GM23338 (cell line): ENCODE results near the gene CEACAM18. TPM values are rescaled to one million over a fixed set of nuclear protein-coding genes. Genes with fewer than 3 reads are reported as not detected.

Experiments
- ATAC-seq: fragments of 200-7000 bp; cut with Tn5 transposase; 3 replicates; pipeline ENCODE4 v1.9.1; 2020
- DNase-seq: peaks from one replicate; pipeline ENCODE4 v3.0.0-alpha.2; 2015; ENCODE audit warnings: low spot score
- H2AFZ ChIP-seq: fragments of 200-600 bp; sonication (generic); 2 replicates; pipeline ENCODE4 v1.8.0; 2016; ENCODE audit warnings: antibody characterized with exemption, mild to moderate bottlenecking, moderate library complexity
- H3F3A ChIP-seq: fragments of 200-600 bp; sonication (generic); replicated peaks from 2 replicates; pipeline ENCODE4 v1.8.0; 2017; ENCODE audit warnings: antibody characterized with exemption, mixed run types, low read depth
- H3K27ac ChIP-seq: fragments of 200-600 bp; sonication (generic); 2 replicates; pipeline ENCODE4 v1.6.1; 2016; ENCODE audit warnings: low read depth
- H3K27me3 ChIP-seq: fragments of 200-600 bp; sonication (generic); 2 replicates; pipeline ENCODE4 v1.8.0; 2016; ENCODE audit warnings: mild to moderate bottlenecking, mixed run types, moderate library complexity; ENCODE audit not compliant: insufficient read depth
- H3K36me3 ChIP-seq: fragments of 200-600 bp; sonication (generic); 2 replicates; pipeline ENCODE4 v1.8.0; 2016; ENCODE audit warnings: mild to moderate bottlenecking; ENCODE audit not compliant: insufficient read depth
- H3K4me1 ChIP-seq: fragments of 200-600 bp; sonication (generic); 2 replicates; pipeline ENCODE4 v1.8.0; 2016; ENCODE audit warnings: mild to moderate bottlenecking, moderate library complexity; ENCODE audit not compliant: insufficient read depth
- H3K4me2 ChIP-seq: fragments of 200-600 bp; sonication (generic); 2 replicates; pipeline ENCODE4 v1.7.1; 2017; ENCODE audit warnings: mixed run types
- H3K4me3 ChIP-seq: fragments of 200-600 bp; sonication (generic); 2 replicates; pipeline ENCODE4 v1.6.1; 2016; ENCODE audit warnings: mixed run types
- H3K79me2 ChIP-seq: fragments of 200-600 bp; sonication (generic); replicated peaks from 2 replicates; pipeline ENCODE4 v1.8.0; 2017; ENCODE audit warnings: mild to moderate bottlenecking; ENCODE audit not compliant: insufficient read depth
- H3K9me2 ChIP-seq: fragments of 200-600 bp; sonication (generic); 2 replicates; pipeline ENCODE4 v1.8.0; 2017; ENCODE audit not compliant: insufficient read depth
- H4K20me1 ChIP-seq: fragments of 200-600 bp; sonication (generic); replicated peaks from 2 replicates; pipeline ENCODE4 v1.8.0; 2017; ENCODE audit warnings: mild to moderate bottlenecking; ENCODE audit not compliant: insufficient read depth
- H3K27ac Mint-ChIP-seq: 2 replicates; pipeline ENCODE4 v1.8.0; 2020; ENCODE audit warnings: inconsistent platforms, mild to moderate bottlenecking, moderate library complexity, mixed read lengths
- H3K27me3 Mint-ChIP-seq: 3 replicates; pipeline ENCODE4 v1.8.0; 2022; ENCODE audit warnings: low read depth, mild to moderate bottlenecking, moderate library complexity, mixed read lengths, inconsistent platforms; ENCODE audit not compliant: insufficient read depth, poor library complexity
- H3K36me3 Mint-ChIP-seq: 3 replicates; pipeline ENCODE4 v1.8.0; 2021; ENCODE audit warnings: low read depth, mild to moderate bottlenecking, inconsistent platforms, moderate library complexity, mixed read lengths
- H3K4me1 Mint-ChIP-seq: 3 replicates; pipeline ENCODE4 v1.8.0; 2020; ENCODE audit warnings: mild to moderate bottlenecking, inconsistent platforms, mixed read lengths
- H3K4me3 Mint-ChIP-seq: 3 replicates; pipeline ENCODE4 v1.8.0; 2021; ENCODE audit warnings: moderate library complexity, mild to moderate bottlenecking, inconsistent platforms, mixed read lengths
- H3K9me3 Mint-ChIP-seq: 3 replicates; pipeline ENCODE4 v1.8.0; 2020; ENCODE audit warnings: moderate library complexity, mild to moderate bottlenecking, inconsistent platforms, mixed read lengths
- CREB1 ChIP-seq: fragments of 250-450 bp; sonication (Bioruptor Pico); IDR thresholded peaks from 2 replicates; pipeline ENCODE4 v1.5.0; 2020; ENCODE audit warnings: low read depth, mild to moderate bottlenecking, moderate library complexity
- EZH2 ChIP-seq: fragments of 200-600 bp; sonication (generic); IDR thresholded peaks from one replicate; pipeline ENCODE4 v1.8.0; 2017; ENCODE audit warnings: antibody characterized with exemption, mild to moderate bottlenecking, low read depth; ENCODE audit not compliant: unreplicated experiment
- EZH2phosphoT487 ChIP-seq: fragments of 200-600 bp; sonication (generic); IDR thresholded peaks from one replicate; pipeline ENCODE4 v1.8.1; 2018; ENCODE audit warnings: antibody characterized with exemption; ENCODE audit not compliant: unreplicated experiment
- JUNB ChIP-seq: IDR thresholded peaks from one replicate; pipeline ENCODE4 v1.6.1; 2016; ENCODE audit warnings: antibody characterized with exemption; ENCODE audit not compliant: unreplicated experiment
- NANOG ChIP-seq: IDR thresholded peaks from 2 replicates; pipeline ENCODE4 v1.6.1; 2016; ENCODE audit warnings: antibody characterized with exemption, borderline replicate concordance
- POLR2AphosphoS5 ChIP-seq: IDR thresholded peaks from 2 replicates; pipeline ENCODE4 v1.6.1; 2016; ENCODE audit warnings: antibody characterized with exemption, low read depth
- REST ChIP-seq: IDR thresholded peaks from one replicate; pipeline ENCODE4 v1.6.1; 2018; ENCODE audit warnings: antibody characterized with exemption; ENCODE audit not compliant: unreplicated experiment
- STAT1 ChIP-seq: IDR thresholded peaks from one replicate; pipeline ENCODE4 v1.6.1; 2016; ENCODE audit warnings: antibody characterized with exemption; ENCODE audit not compliant: unreplicated experiment
- ZNF114 ChIP-seq: fragments of 250-450 bp; sonication (Bioruptor Pico); IDR thresholded peaks from 2 replicates; pipeline ENCODE4 v1.5.0; 2020; ENCODE audit warnings: mild to moderate bottlenecking, moderate library complexity
- ZNF331 ChIP-seq: fragments of 250-450 bp; sonication (Bioruptor Pico); IDR thresholded peaks from 2 replicates; pipeline ENCODE4 v1.5.0; 2020; ENCODE audit warnings: low read depth, mild to moderate bottlenecking, moderate library complexity
- polyA plus RNA-seq: library from polyadenylated mRNA; unstranded; fragments of >200 nt; fragmentation: Nextera tagmentation; extraction: Ambion mirVana; gene quantifications from 2 replicates; pipeline ENCODE4 v1.2.1, GENCODE V29; 2016
- total RNA-seq: library from RNA; depleted of rRNA; stranded (reverse); fragments of >200 nt; shearing (Covaris generic); gene quantifications from 2 replicates; pipeline ENCODE4 v1.2.3, GENCODE V29; 2014
- TF ChIP-seq, protein P1 (sequence below), 2 experiments: fragments of 200-600 bp in 1 of 2; sonication (generic) in 1 of 2; conservative IDR thresholded peaks; 2 replicates each; pipeline versions ENCODE4 v1.5.1 to v1.6.1; 2016 to 2017; ENCODE audit warnings: antibody characterized with exemption in 2 of 2, low read depth in 2 of 2, mild to moderate bottlenecking in 2 of 2, moderate library complexity in 1 of 2
- TF ChIP-seq, protein P2 (sequence below): fragments of 250-450 bp; sonication (Bioruptor Pico); IDR thresholded peaks from 2 replicates; pipeline ENCODE4 v1.5.0; 2020; ENCODE audit warnings: mild to moderate bottlenecking, moderate library complexity
- TF ChIP-seq, protein P3 (sequence below): IDR thresholded peaks from 2 replicates; pipeline ENCODE4 v1.6.1; 2016; ENCODE audit warnings: antibody characterized with exemption

Gene CEACAM18
- total and polyA plus RNA-seq, 2 experiments from 2014 or later: not detected

- no peak for DNase-seq
- no peak within 1 kb of the TSS for H3K27ac ChIP-seq
- Mint-ChIP-seq H3K27ac (no peak within 1 kb of the TSS), H3K4me1 (no peaks in the 10 kb centered on the region; the same call in 2 of the 3 replicates), H3K27me3 (peaks cover 11% of the 10 kb centered on the region), H3K36me3 (peaks cover 7% of the 10 kb centered on the region), H3K9me3 (peaks cover 43% of the 10 kb centered on the region), H3K4me3 (no peak within 1 kb of the TSS)
- H4K20me1 ChIP-seq: no peaks in the 10 kb centered on the region
- no peak within 1 kb of the TSS for H2AFZ ChIP-seq
- TF ChIP-seq ZNF114: no peak
- no peak for TF ChIP-seq ZNF331 (CRISPR knock-in tag)
- TF ChIP-seq, protein P1, sequence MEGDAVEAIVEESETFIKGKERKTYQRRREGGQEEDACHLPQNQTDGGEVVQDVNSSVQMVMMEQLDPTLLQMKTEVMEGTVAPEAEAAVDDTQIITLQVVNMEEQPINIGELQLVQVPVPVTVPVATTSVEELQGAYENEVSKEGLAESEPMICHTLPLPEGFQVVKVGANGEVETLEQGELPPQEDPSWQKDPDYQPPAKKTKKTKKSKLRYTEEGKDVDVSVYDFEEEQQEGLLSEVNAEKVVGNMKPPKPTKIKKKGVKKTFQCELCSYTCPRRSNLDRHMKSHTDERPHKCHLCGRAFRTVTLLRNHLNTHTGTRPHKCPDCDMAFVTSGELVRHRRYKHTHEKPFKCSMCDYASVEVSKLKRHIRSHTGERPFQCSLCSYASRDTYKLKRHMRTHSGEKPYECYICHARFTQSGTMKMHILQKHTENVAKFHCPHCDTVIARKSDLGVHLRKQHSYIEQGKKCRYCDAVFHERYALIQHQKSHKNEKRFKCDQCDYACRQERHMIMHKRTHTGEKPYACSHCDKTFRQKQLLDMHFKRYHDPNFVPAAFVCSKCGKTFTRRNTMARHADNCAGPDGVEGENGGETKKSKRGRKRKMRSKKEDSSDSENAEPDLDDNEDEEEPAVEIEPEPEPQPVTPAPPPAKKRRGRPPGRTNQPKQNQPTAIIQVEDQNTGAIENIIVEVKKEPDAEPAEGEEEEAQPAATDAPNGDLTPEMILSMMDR (conservative IDR thresholded peaks at IDR 0.05; ENCODE audit: low read depth in 2 of 2): no peak
- no peak for TF ChIP-seq NANOG
- no peak for TF ChIP-seq POLR2AphosphoS5
- TF ChIP-seq CREB1: no peak
- TF ChIP-seq, protein P2, sequence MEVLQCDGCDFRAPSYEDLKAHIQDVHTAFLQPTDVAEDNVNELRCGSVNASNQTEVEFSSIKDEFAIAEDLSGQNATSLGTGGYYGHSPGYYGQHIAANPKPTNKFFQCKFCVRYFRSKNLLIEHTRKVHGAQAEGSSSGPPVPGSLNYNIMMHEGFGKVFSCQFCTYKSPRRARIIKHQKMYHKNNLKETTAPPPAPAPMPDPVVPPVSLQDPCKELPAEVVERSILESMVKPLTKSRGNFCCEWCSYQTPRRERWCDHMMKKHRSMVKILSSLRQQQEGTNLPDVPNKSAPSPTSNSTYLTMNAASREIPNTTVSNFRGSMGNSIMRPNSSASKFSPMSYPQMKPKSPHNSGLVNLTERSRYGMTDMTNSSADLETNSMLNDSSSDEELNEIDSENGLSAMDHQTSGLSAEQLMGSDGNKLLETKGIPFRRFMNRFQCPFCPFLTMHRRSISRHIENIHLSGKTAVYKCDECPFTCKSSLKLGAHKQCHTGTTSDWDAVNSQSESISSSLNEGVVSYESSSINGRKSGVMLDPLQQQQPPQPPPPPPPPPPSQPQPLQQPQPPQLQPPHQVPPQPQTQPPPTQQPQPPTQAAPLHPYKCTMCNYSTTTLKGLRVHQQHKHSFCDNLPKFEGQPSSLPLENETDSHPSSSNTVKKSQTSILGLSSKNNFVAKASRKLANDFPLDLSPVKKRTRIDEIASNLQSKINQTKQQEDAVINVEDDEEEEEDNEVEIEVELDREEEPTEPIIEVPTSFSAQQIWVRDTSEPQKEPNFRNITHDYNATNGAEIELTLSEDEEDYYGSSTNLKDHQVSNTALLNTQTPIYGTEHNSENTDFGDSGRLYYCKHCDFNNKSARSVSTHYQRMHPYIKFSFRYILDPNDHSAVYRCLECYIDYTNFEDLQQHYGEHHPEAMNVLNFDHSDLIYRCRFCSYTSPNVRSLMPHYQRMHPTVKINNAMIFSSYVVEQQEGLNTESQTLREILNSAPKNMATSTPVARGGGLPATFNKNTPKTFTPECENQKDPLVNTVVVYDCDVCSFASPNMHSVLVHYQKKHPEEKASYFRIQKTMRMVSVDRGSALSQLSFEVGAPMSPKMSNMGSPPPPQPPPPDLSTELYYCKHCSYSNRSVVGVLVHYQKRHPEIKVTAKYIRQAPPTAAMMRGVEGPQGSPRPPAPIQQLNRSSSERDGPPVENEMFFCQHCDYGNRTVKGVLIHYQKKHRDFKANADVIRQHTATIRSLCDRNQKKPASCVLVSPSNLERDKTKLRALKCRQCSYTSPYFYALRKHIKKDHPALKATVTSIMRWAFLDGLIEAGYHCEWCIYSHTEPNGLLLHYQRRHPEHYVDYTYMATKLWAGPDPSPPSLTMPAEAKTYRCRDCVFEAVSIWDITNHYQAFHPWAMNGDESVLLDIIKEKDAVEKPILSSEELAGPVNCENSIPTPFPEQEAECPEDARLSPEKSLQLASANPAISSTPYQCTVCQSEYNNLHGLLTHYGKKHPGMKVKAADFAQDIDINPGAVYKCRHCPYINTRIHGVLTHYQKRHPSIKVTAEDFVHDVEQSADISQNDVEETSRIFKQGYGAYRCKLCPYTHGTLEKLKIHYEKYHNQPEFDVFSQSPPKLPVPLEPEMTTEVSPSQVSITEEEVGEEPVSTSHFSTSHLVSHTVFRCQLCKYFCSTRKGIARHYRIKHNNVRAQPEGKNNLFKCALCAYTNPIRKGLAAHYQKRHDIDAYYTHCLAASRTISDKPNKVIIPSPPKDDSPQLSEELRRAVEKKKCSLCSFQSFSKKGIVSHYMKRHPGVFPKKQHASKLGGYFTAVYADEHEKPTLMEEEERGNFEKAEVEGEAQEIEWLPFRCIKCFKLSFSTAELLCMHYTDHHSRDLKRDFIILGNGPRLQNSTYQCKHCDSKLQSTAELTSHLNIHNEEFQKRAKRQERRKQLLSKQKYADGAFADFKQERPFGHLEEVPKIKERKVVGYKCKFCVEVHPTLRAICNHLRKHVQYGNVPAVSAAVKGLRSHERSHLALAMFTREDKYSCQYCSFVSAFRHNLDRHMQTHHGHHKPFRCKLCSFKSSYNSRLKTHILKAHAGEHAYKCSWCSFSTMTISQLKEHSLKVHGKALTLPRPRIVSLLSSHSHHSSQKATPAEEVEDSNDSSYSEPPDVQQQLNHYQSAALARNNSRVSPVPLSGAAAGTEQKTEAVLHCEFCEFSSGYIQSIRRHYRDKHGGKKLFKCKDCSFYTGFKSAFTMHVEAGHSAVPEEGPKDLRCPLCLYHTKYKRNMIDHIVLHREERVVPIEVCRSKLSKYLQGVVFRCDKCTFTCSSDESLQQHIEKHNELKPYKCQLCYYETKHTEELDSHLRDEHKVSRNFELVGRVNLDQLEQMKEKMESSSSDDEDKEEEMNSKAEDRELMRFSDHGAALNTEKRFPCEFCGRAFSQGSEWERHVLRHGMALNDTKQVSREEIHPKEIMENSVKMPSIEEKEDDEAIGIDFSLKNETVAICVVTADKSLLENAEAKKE: no peak
- TF ChIP-seq EZH2: no peak
- no peak for TF ChIP-seq STAT1
- TF ChIP-seq JUNB: no peak
- no peak for TF ChIP-seq EZH2phosphoT487
- no peak for TF ChIP-seq REST
- TF ChIP-seq, protein P3, sequence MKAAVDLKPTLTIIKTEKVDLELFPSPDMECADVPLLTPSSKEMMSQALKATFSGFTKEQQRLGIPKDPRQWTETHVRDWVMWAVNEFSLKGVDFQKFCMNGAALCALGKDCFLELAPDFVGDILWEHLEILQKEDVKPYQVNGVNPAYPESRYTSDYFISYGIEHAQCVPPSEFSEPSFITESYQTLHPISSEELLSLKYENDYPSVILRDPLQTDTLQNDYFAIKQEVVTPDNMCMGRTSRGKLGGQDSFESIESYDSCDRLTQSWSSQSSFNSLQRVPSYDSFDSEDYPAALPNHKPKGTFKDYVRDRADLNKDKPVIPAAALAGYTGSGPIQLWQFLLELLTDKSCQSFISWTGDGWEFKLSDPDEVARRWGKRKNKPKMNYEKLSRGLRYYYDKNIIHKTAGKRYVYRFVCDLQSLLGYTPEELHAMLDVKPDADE: no peak
- H3K4me2 ChIP-seq: no peak within 1 kb of the TSS
- no peak for ATAC-seq
- no peaks in the 10 kb centered on the region for H3K27me3 ChIP-seq
- no peaks in the 10 kb centered on the region for H3K79me2 ChIP-seq
- H3F3A ChIP-seq: no peaks in the 10 kb centered on the region
- no peaks in the 10 kb centered on the region for H3K4me1 ChIP-seq
- no peaks in the 10 kb centered on the region for H3K36me3 ChIP-seq
- no peak within 1 kb of the TSS for H3K4me3 ChIP-seq
- peaks cover 3% of the 10 kb centered on the region; the same call in 1 of the 2 replicates for H3K9me2 ChIP-seq
These were observed 20.2 kb upstream of the CEACAM18 start, which contains the start of gene SIGLEC8 for GRCh38 chr19:51458051-51458645. SIGLEC8 (minus strand) TSS chr19:51458454; CDS start chr19:51458387, 67 bp downstream.
